22Rv1 (cell line): Measurements from ENCODE around the gene MDFIC.

ENCODE experiments used
- CTCF ChIP-seq: fragments of 450-650 bp; IDR thresholded peaks from 2 replicates; pipeline ENCODE4 v1.5.1; 2017; ENCODE audit warnings: mild to moderate bottlenecking
- ZFX ChIP-seq: fragments of 450-650 bp; IDR thresholded peaks from 2 replicates; pipeline ENCODE4 v1.6.1; 2017; ENCODE audit warnings: antibody characterized with exemption, borderline replicate concordance

- no peak for TF ChIP-seq CTCF
- no peak for TF ChIP-seq ZFX
Observed at GRCh38 chr7:114874170-114874569, 47.7 kb upstream of the MDFIC start.
